HG03469 (cell line): Measurements from ENCODE around the gene RBPJ.
A peak's percentile ranks its signal among the peaks of the same experiment; 100 is the strongest.

Experiments
- ATAC-seq: cut with Tn5 transposase; IDR thresholded peaks from one replicate; pipeline ENCODE4 v1.9.1; 2021; ENCODE audit warnings: mild to moderate bottlenecking, moderate library complexity, moderate number of reproducible peaks; ENCODE audit not compliant: unreplicated experiment

RBPJ gene

DNA sequence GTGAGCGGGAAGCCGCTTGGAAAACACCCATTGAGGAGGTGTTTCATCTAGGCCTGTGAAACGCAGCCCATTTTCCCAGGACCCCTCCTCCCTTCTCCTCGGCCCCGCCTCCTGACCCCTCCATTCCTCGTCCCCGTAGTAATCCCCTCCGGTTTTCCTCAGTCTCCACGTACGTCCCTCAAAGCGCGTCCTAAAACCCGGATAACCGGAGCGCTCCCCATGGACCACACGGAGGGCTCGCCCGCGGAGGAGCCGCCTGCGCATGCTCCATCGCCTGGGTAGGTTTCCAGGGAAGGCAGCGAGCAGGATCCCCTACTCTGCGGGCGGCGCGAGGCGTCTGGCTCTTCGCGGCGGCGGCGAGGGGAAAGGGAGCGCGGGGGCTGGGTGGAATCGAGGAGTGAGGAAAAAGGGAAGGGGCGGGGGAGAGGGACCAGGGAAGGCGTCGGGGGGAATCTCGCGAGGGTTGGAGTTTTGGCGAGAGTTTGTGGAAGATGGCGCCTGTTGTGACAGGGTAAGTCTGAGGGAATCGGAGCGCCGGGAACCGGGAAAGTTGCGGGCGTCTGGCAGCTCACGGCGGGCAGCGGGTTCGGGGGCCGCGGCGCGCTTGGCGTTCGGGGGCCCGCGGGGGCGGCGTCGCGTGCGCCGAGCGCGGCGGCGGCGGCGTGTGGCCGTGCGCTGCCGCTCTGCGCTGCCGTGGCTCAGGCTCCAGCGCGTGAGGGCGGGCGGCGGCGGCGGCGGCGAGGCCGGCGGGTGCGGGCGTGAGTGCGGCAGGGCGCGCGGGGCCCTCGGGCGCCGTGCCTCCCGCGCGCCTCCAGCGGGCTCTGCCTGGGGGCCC lies at the start of gene RBPJ:
RBPJ (plus strand) TSS at position 477 of the 835 bp plus-strand sequence; CDS start at position 492, 15 bp downstream.
- ATAC-seq = no peak

GRCh38 chr4:26271703-26272102 lies 49.1 kb upstream of the RBPJ start:
- no peak for ATAC-seq

GRCh38 chr4:26272654-26273615 lies 47.9 kb upstream of the RBPJ start:
- no peak for ATAC-seq

GRCh38 chr4:26273616-26273980 lies 47.2 kb upstream of the RBPJ start:
- ATAC-seq = no peak

GRCh38 chr4:26275281-26275680 lies 45.5 kb upstream of the RBPJ start:
- ATAC-seq = no peak

GRCh38 chr4:26279446-26279845 lies 41.4 kb upstream of the RBPJ start:
- ATAC-seq = no peak

GRCh38 chr4:26281881-26282280 lies 38.9 kb upstream of the RBPJ start:
- no peak for ATAC-seq

DNA sequence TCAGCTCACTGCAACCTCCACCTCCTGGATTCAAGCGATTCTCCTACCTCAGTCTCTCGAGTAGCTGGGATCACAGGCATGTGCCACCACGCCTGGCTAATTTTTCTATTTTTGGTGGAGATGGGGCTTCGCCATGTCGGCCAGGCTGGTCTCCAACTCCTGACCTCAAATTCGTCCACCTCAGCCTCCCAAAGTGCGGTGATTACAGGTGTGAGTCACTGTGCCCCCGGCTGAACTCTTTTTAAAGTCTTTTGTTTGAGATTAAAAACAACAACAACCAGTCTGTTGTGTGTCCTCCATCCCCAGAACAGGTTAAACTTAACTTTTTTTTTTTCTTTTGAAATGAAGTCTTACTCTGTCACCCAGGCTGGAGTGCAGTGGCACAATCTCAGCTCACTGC lies 36.3 kb upstream of the RBPJ start:
- no peak for ATAC-seq

DNA sequence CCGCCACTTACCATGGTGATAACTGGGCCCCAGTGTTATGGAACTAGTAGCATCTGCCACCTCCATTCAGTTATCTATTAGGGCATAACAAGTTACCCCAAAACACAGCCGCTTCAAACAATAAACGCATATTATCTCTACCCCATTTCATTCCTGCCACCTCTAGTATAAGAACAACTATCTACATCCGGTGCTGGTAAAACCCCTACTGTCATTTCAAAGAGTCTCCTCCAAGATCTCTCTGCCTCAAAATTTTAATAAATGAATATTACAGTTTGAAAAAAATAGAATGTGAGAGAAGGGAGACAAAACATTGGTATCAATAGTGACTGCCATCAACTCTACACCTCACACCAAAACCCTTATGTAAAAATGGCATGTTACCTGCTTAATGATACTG lies 35.5 kb upstream of the RBPJ start:
- no peak for ATAC-seq

DNA sequence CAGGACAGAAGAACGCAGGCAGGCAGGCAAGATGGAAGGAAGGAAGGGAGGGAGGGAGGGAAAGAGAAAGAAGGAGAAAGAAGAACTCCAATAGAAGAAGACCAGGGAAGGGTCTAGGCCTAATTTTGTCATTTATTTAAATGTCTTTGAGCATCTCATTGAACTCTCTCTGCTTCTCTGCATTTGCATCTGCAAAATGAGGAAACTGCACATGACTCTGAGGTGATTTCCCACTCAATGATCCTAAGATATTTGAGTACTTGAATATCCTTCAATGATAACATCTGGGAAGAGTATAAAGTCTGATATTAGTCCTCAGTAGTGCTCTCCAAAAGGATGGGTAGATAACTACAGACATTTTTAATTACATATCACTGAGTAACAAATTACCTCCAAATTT lies 33.1 kb upstream of the RBPJ start:
- ATAC-seq = no peak

GRCh38 chr4:26288355-26288909 lies 32.4 kb upstream of the RBPJ start:
- peak; percentile 76 for ATAC-seq

- ATAC-seq = no peak
These were observed 31.4 kb upstream of the RBPJ start for GRCh38 chr4:26289401-26289800.

- ATAC-seq = no peak
These were observed 30.5 kb upstream of the RBPJ start for GRCh38 chr4:26290321-26290720.

- ATAC-seq = no peak
These were observed 25.9 kb upstream of the RBPJ start for GRCh38 chr4:26294904-26295303.

DNA sequence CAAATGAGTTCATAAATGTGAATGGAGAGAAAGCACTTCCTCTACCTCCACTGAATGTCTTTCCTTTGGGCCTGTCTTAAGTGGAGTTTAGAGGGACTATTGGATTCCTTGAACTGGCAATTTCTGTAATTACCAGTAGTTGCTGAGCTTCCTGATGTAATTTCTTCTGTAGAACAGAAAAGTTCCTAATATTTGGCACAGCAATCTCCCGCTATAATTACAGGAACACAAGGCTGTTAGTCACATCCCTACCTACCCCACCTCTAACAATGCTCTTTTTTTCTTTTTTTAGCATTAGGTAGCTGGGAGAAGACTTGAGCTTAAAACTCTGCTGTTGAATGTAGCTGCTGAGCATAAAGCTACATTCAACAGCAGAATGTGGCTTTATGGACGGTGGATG lies 24.8 kb upstream of the RBPJ start:
- no peak for ATAC-seq

GRCh38 chr4:26296514-26296913 lies 24.3 kb upstream of the RBPJ start:
- no peak for ATAC-seq

DNA sequence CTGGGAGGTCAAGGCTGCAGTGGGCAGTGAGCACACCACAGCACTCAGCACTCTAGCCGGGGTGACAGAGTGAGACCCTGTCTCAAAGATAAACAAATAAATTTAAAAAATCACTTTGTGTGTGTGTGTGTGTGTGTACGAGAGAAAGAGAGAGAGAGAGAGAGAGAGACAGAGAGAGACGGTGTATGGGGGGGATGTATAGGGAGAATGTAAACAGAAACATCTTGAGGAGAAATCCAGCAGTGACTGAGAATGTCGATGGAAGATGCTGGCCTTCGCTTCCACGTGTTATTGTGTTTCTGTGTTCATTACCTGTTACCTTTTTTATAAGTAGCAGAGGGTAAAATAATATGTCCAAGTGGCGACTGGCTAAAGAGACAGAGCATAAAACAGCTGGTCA lies 23.6 kb upstream of the RBPJ start:
- ATAC-seq = no peak

DNA sequence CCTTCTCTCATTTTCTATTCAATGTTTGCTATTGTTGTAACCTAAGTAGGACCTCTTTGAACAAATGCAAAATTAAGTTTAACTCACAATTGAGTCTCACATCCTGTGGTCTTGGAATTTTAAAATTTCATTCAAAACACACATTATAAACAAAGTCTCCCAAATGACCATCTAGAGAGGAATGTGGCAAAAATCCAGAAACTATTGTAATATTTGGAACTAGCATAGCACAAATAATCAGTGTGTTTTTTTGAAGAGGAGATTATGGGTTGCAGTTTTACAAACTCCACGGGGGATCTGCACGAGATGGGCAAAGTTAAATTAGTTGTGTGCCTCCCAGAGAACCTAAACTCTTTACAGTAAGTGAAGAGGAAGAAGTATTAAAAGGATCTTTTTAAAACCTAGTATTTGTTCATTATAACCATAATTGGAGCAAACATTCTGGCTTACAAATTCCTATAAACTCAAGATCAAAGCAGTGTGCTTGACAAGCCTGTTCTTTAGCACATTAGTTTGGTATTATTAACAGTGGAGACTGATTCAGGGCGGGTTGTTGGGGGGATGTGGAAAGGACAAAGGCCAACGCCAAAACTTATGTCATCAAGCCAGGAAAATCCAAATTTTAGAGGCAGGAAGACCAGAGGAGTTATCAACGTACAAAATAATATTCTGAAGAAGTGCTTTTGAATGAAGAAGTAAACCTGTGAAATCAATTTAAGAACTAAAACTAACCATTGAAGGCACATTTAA lies 22.4 kb upstream of the RBPJ start:
- ATAC-seq = no peak

DNA sequence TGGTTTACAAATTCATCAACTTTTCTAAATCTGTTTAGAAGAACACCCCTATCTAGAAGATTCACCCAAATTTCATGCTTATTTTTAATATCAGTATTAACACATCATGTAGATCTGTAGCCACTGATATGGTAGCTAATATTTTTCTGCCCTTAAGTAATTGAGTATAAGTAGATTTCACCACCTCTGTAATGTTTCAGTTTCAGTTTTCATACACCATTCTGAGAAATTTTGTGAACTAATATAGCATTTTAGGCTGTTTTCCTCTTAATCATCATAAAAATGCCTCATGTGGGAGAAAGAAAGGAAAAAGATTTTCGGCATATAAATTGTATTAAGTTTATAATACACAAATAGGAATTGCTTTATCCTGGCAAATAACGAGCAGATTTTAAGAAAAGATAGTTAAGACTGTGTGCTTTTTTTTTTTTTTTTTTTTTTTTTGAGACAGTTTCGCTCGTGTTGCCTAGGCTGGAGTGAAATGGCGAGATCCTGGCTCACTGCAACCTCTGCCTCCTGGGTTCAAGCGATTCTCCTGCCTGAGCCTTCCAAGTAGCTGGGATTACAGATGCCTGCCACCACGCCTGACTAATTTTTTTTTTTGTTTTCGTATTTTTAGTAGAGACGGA lies 21.4 kb upstream of the RBPJ start:
- peak; percentile 68 for ATAC-seq
